CD14-positive monocyte (primary cell): ENCODE results near the gene CLIC3. TPM values are rescaled to one million over a fixed set of nuclear protein-coding genes. Genes with fewer than 3 reads are reported as not detected.

ENCODE experiments used
- DNase-seq, 3 donors: peaks; one replicate each; pipeline ENCODE4 v3.0.0-alpha.2; 2011 to 2022
- H2AFZ ChIP-seq: 2 replicates; pipeline ENCODE4 v1.6.0; 2012; ENCODE audit warnings: mild to moderate bottlenecking, low read depth, low read length, inconsistent platforms; ENCODE audit not compliant: insufficient read depth, poor library complexity, severe bottlenecking
- H3K27ac ChIP-seq, 2 donors: 1 replicate in 1 of 2; 2 replicates in 1 of 2; pipeline ENCODE4 v1.5.1; 2012 to 2013; ENCODE audit warnings: low read length in 2 of 2, control low read depth in 1 of 2, inconsistent platforms in 1 of 2, low read depth in 1 of 2, mild to moderate bottlenecking in 1 of 2
- H3K27me3 ChIP-seq, 2 donors: one replicate each; pipeline versions ENCODE4 v1.6.0 to v1.6.1; 2011 to 2013; ENCODE audit warnings: low read length in 2 of 2; ENCODE audit not compliant: control insufficient read depth in 2 of 2, insufficient read depth in 2 of 2
- H3K36me3 ChIP-seq, 2 donors: replicated peaks in 1 of 2; 1 replicate in 1 of 2; 2 replicates in 1 of 2; pipeline versions ENCODE4 v1.5.1 to v1.6.1; 2012 to 2013; ENCODE audit warnings: low read length in 2 of 2, control low read depth in 1 of 2, inconsistent platforms in 1 of 2, mild to moderate bottlenecking in 1 of 2; ENCODE audit not compliant: insufficient read depth in 2 of 2, control insufficient read depth in 1 of 2
- H3K4me1 ChIP-seq, 2 donors: 1 replicate in 1 of 2; 2 replicates in 1 of 2; pipeline versions ENCODE4 v1.5.1 to v1.6.1; 2012 to 2013; ENCODE audit warnings: low read length in 2 of 2, control low read depth in 1 of 2, inconsistent platforms in 1 of 2, mild to moderate bottlenecking in 1 of 2, moderate library complexity in 1 of 2; ENCODE audit not compliant: insufficient read depth in 2 of 2, control insufficient read depth in 1 of 2
- H3K4me2 ChIP-seq: replicated peaks from 2 replicates; pipeline ENCODE3; 2012; ENCODE audit warnings: low read length, moderate library complexity, mild to moderate bottlenecking; ENCODE audit not compliant: poor library complexity, severe bottlenecking; ENCODE audit errors: extremely low read depth
- H3K4me3 ChIP-seq, 3 experiments: fragments of 200-600 bp in 1 of 3; sonication (generic) in 1 of 3; replicated peaks in 1 of 3; 1 replicate in 2 of 3; 2 replicates in 1 of 3; pipeline ENCODE4 v1.5.1; 2011 to 2013; ENCODE audit warnings: low read length in 3 of 3, mild to moderate bottlenecking in 3 of 3, control low read depth in 2 of 3, low read depth in 2 of 3, inconsistent platforms in 1 of 3, moderate library complexity in 1 of 3
- H3K79me2 ChIP-seq: 2 replicates; pipeline ENCODE4 v1.6.0; 2012; ENCODE audit warnings: mild to moderate bottlenecking, control low read depth, inconsistent platforms, low read length, moderate library complexity; ENCODE audit not compliant: insufficient read depth
- H3K9ac ChIP-seq: 2 replicates; pipeline ENCODE4 v1.6.0; 2017; ENCODE audit warnings: low read length, mild to moderate bottlenecking; ENCODE audit not compliant: insufficient read depth, poor library complexity, severe bottlenecking
- H3K9me3 ChIP-seq, 2 donors: replicated peaks in 1 of 2; 1 replicate in 1 of 2; 2 replicates in 1 of 2; pipeline versions ENCODE4 v1.5.1 to v1.6.1; 2012 to 2013; ENCODE audit warnings: low read length in 2 of 2, control low read depth in 1 of 2; ENCODE audit not compliant: control insufficient read depth in 1 of 2, insufficient read depth in 1 of 2
- H4K20me1 ChIP-seq: 2 replicates; pipeline ENCODE4 v1.6.0; 2012; ENCODE audit warnings: mild to moderate bottlenecking, low read length, control low read depth, moderate library complexity; ENCODE audit not compliant: insufficient read depth
- H3K27ac Mint-ChIP-seq, 7 donors: one replicate each; pipeline ENCODE4 v1.8.0; 2020; ENCODE audit warnings: mild to moderate bottlenecking in 7 of 7, mixed read lengths in 7 of 7, moderate library complexity in 6 of 7, inconsistent platforms in 2 of 7
- H3K27me3 Mint-ChIP-seq, 3 donors: one replicate each; pipeline ENCODE4 v1.8.0; 2021 to 2022; ENCODE audit warnings: low read depth in 3 of 3, mild to moderate bottlenecking in 3 of 3, mixed read lengths in 3 of 3, moderate library complexity in 3 of 3, inconsistent platforms in 1 of 3
- H3K36me3 Mint-ChIP-seq, 2 donors: one replicate each; pipeline ENCODE4 v1.8.0; 2020; ENCODE audit warnings: mixed read lengths in 2 of 2, inconsistent platforms in 1 of 2, mild to moderate bottlenecking in 1 of 2
- H3K4me1 Mint-ChIP-seq: one replicate; pipeline ENCODE4 v1.8.0; 2020; ENCODE audit warnings: mild to moderate bottlenecking, mixed read lengths
- H3K4me3 Mint-ChIP-seq, 2 donors: one replicate each; pipeline ENCODE4 v1.8.0; 2020; ENCODE audit warnings: mild to moderate bottlenecking in 2 of 2, mixed read lengths in 2 of 2, moderate library complexity in 1 of 2
- H3K9me3 Mint-ChIP-seq, 7 donors: one replicate each; pipeline ENCODE4 v1.8.0; 2020 to 2022; ENCODE audit warnings: mixed read lengths in 7 of 7, mild to moderate bottlenecking in 6 of 7, moderate library complexity in 6 of 7, inconsistent platforms in 2 of 7
- CTCF ChIP-seq: fragments of 200-600 bp; IDR thresholded peaks from one replicate; pipeline ENCODE4 v1.8.0; 2022; ENCODE audit warnings: antibody characterized with exemption, mild to moderate bottlenecking
- WGBS: methylation state at CpG from one replicate; pipeline ENCODE4 v1.1.5; 2013; ENCODE audit warnings: missing lambda C conversion rate; ENCODE audit not compliant: insufficient coverage; 5-methylcytosine and 5-hydroxymethylcytosine counted together
- intact Hi-C, 2 donors: fragments of 100-400 bp; cut with micrococcal nuclease; formaldehyde crosslinking; loops; one replicate each; pipeline versions ENCODE4 v1.15.0 to v1.15.1; 2023
- polyA plus RNA-seq, 3 donors: library from polyadenylated mRNA; depleted of rRNA in 1 of 3; unstranded in 2 of 3; stranded (reverse) in 1 of 3; fragments of 300-500 nt in 2 of 3; fragments of >200 nt in 1 of 3; fragmentation: Illumina TruSeq in 2 of 3; gene quantifications; 1 replicate in 2 of 3; 2 replicates in 1 of 3; pipeline ENCODE4 v1.2.3, GENCODE V29; 2012 to 2021

CLIC3 gene
- polyA plus RNA-seq, 3 donors: 0.29 to 0.51 TPM; not detected in 1

- H3K27ac Mint-ChIP-seq: no peak overlapping the region
- 95% methylated on average over 21 of the region's 23 CpGs for WGBS
- no peak for DNase-seq
- no peaks in the 10 kb centered on the region for H3K4me1 Mint-ChIP-seq
- H3K4me2 ChIP-seq: no peak overlapping the region
- H3K27me3 ChIP-seq: no peaks in the 10 kb centered on the region
- H3K4me3 ChIP-seq: no peak overlapping the region
- H3K36me3 Mint-ChIP-seq: peaks cover 9 to 37% of the 10 kb centered on the region in 2 donors
- H3K36me3 ChIP-seq: peaks cover 0 to 3% of the 10 kb centered on the region in 2 donors
- intact Hi-C loops: no loop called here
- H3K9ac ChIP-seq: no peak overlapping the region
- no peak overlapping the region for H3K27ac ChIP-seq
- TF ChIP-seq CTCF: no peak
- no peaks in the 10 kb centered on the region for H4K20me1 ChIP-seq
- no peak overlapping the region for H3K4me3 Mint-ChIP-seq
- H3K27me3 Mint-ChIP-seq: peaks cover 0 to 3% (median 2%) of the 10 kb centered on the region in 3 donors
- H3K4me1 ChIP-seq: no peaks in the 10 kb centered on the region
- no peaks in the 10 kb centered on the region for H3K9me3 ChIP-seq
- no peak overlapping the region for H2AFZ ChIP-seq
- no peaks in the 10 kb centered on the region for H3K79me2 ChIP-seq
- peaks cover 0 to 6% (median 0%) of the 10 kb centered on the region in 7 donors for H3K9me3 Mint-ChIP-seq
Observed at GRCh38 chr9:137014166-137014565, 17.8 kb upstream of the CLIC3 start.

GRCh38 chr9:137013571-137013940 is 17.2 kb upstream of the CLIC3 start:
- Histone ChIP-seq H3K4me1 (no peaks in the 10 kb centered on the region), H4K20me1 (no peaks in the 10 kb centered on the region), H3K4me3 (no peak overlapping the region), H3K27me3 (no peaks in the 10 kb centered on the region), H3K9me3 (no peaks in the 10 kb centered on the region), H3K79me2 (no peaks in the 10 kb centered on the region), H3K4me2 (no peak overlapping the region), H2AFZ (no peak overlapping the region), H3K9ac (no peak overlapping the region), H3K27ac (no peak overlapping the region), H3K36me3 (peaks cover 0 to 3% of the 10 kb centered on the region in 2 donors)
- Mint-ChIP-seq H3K36me3 (peaks cover 9 to 36% of the 10 kb centered on the region in 2 donors), H3K4me1 (no peaks in the 10 kb centered on the region), H3K4me3 (no peak overlapping the region), H3K27me3 (peaks cover 0 to 3% (median 0%) of the 10 kb centered on the region in 3 donors), H3K27ac (no peak overlapping the region), H3K9me3 (peaks cover 0 to 6% (median 0%) of the 10 kb centered on the region in 7 donors)
- WGBS: 99% methylated on average over 14 of the region's 20 CpGs
- intact Hi-C loops: no loop called here
- no peak for TF ChIP-seq CTCF
- no peak for DNase-seq
